Mesothelial cell of epicardium (in vitro differentiated cells): ENCODE data around the gene OSBPL1A. TPM values are rescaled to one million over a fixed set of nuclear protein-coding genes. Genes with fewer than 3 reads are reported as not detected.

Experiments
- DNase-seq, 2 experiments: peaks; one replicate each; pipeline ENCODE4 v3.0.0; 2021; ENCODE audit warnings: low spot score in 2 of 2; ENCODE audit not compliant: unreplicated experiment in 2 of 2
- H3K27ac Mint-ChIP-seq: 2 replicates; pipeline ENCODE4 v1.8.0; 2021; ENCODE audit warnings: mixed read lengths
- H3K27me3 Mint-ChIP-seq: 2 replicates; pipeline ENCODE4 v1.8.0; 2021; ENCODE audit warnings: low read depth, mixed read lengths
- H3K36me3 Mint-ChIP-seq: 2 replicates; pipeline ENCODE4 v1.8.0; 2021; ENCODE audit warnings: mixed read lengths
- H3K4me1 Mint-ChIP-seq: 2 replicates; pipeline ENCODE4 v1.8.0; 2021; ENCODE audit warnings: mixed read lengths
- H3K4me3 Mint-ChIP-seq: 2 replicates; pipeline ENCODE4 v1.8.0; 2021; ENCODE audit warnings: mild to moderate bottlenecking, moderate library complexity, mixed read lengths
- H3K9me3 Mint-ChIP-seq: 2 replicates; pipeline ENCODE4 v1.8.0; 2021; ENCODE audit warnings: mixed read lengths
- total RNA-seq: library from RNA; stranded (reverse); gene quantifications from 3 replicates; pipeline ENCODE4 v1.2.1, GENCODE V29; 2021
- TF ChIP-seq, protein P1 (sequence below): fragments of 200-600 bp; sonication (generic); IDR thresholded peaks from one replicate; pipeline ENCODE4 v1.5.0; 2021; ENCODE audit warnings: antibody characterized with exemption; ENCODE audit not compliant: unreplicated experiment

OSBPL1A gene
- total RNA-seq, 1 donor from 2014 or later = 36.1 TPM

DNA sequence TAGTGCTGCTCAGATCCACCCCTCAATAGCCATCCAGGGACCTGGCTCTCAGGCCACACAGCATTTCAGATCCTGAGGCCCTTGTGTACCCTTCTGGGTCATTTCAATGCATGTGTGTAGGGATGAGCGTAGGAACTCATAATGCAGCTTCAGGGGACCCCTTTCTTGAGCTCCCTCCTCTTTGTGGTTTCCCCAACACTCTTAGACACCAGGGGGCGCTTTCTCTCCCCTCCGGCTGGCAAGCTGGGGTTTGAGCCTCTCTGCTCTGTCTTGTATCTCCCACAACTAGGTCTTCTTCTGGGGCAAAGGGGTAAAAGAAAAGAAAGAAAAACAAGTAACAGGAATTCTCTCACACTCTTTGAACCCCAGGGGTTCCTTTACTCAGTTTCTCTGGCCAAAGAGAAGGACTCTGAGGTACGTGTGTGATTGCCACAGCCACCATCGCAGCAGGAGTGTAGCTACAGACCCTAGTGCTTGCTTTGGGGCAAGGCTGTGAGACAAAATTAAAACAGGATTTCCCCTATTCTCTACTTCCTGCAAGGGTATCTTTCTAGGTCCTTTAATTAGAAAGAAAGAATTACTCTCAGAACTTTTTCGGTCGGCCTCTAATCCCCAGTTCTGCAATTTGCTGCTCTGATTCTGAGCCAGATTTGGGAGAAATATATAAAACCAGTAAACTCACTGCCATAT, 220.8 kb downstream of the OSBPL1A start:
- Mint-ChIP-seq H3K36me3 (peaks cover 17% of the 10 kb centered on the region), H3K4me3 (no peak overlapping the region), H3K27me3 (no peaks in the 10 kb centered on the region), H3K27ac (no peak overlapping the region), H3K9me3 (peaks cover 3% of the 10 kb centered on the region), H3K4me1 (peaks cover 6% of the 10 kb centered on the region)
- DNase-seq = peak; percentile 46 to 71
- TF ChIP-seq, protein P1, sequence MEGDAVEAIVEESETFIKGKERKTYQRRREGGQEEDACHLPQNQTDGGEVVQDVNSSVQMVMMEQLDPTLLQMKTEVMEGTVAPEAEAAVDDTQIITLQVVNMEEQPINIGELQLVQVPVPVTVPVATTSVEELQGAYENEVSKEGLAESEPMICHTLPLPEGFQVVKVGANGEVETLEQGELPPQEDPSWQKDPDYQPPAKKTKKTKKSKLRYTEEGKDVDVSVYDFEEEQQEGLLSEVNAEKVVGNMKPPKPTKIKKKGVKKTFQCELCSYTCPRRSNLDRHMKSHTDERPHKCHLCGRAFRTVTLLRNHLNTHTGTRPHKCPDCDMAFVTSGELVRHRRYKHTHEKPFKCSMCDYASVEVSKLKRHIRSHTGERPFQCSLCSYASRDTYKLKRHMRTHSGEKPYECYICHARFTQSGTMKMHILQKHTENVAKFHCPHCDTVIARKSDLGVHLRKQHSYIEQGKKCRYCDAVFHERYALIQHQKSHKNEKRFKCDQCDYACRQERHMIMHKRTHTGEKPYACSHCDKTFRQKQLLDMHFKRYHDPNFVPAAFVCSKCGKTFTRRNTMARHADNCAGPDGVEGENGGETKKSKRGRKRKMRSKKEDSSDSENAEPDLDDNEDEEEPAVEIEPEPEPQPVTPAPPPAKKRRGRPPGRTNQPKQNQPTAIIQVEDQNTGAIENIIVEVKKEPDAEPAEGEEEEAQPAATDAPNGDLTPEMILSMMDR = peak; percentile 31

DNA sequence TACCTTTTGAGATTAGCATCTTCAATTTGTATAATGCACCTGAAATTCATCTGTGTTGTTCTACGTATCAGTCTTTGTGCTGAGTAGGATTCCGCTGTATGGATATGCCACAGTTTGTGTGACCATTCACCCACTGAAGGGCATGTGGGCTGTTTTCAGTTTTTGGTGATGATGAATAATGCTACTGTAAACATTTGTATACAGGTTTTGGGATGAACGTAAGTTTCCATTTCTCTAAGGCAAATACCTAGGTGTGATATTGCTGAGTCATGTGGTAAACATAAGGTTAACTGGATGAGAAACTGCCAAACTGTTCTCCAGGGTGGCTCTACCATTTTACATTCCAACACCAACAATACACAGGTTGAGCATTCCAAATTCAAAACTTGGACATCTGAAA, 223.6 kb downstream of the OSBPL1A start:
- H3K9me3 Mint-ChIP-seq = peaks cover 3% of the 10 kb centered on the region
- no peak overlapping the region for H3K27ac Mint-ChIP-seq
- DNase-seq = no peak
- H3K4me1 Mint-ChIP-seq = no peaks in the 10 kb centered on the region
- H3K27me3 Mint-ChIP-seq = no peaks in the 10 kb centered on the region
- TF ChIP-seq, protein P1 = no peak
- no peak overlapping the region for H3K4me3 Mint-ChIP-seq
- H3K36me3 Mint-ChIP-seq = peaks cover 26% of the 10 kb centered on the region

DNA sequence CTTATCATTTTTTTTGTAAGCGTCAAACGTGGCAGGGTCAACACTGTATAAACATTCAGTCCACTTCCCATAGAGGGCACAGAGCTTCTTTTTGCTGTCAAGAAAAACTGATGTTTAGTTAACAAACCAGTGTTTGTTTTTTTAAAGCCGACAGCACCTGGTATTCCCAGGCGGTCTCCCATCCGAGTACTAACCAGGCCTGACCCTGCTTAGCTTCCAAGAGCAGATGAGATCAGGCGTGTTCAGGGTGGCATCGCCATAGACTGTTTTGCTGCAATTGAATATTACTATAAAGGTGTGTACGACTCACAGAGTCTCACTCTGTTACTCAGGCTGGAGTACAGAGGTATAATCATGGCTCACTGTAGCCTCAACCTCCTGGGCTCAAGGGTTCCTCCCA, 227.3 kb downstream of the OSBPL1A start:
- Mint-ChIP-seq H3K9me3 (peaks cover 3% of the 10 kb centered on the region), H3K36me3 (peaks cover 44% of the 10 kb centered on the region), H3K27me3 (no peaks in the 10 kb centered on the region), H3K4me1 (no peaks in the 10 kb centered on the region), H3K27ac (no peak overlapping the region), H3K4me3 (no peak overlapping the region)
- TF ChIP-seq, protein P1 = no peak
- no peak for DNase-seq

DNA sequence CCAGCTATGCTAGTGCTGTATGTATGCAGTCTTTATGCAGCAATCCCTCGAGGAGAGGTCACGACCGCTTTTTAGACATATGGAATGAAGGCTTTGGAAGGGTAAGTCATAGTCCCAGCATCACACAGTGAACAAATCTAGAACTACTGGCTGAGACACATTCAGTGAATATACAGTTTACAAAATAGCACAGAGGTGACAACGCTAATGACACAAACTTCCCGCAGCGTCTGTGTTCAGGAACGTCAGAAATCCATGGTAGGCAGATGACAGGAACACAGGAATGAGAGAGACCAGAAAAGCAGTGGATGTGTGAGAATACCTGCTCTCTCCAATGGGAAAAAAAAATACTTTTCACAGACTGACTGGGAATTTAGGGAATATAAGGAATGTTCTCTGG, 229.1 kb downstream of the OSBPL1A start:
- no peak overlapping the region for H3K4me3 Mint-ChIP-seq
- H3K27ac Mint-ChIP-seq = peak overlapping the region; percentile 5
- peaks cover 50% of the 10 kb centered on the region for H3K36me3 Mint-ChIP-seq
- TF ChIP-seq, protein P1 = no peak
- H3K9me3 Mint-ChIP-seq = peaks cover 3% of the 10 kb centered on the region
- no peaks in the 10 kb centered on the region for H3K4me1 Mint-ChIP-seq
- no peak for DNase-seq
- no peaks in the 10 kb centered on the region for H3K27me3 Mint-ChIP-seq

DNA sequence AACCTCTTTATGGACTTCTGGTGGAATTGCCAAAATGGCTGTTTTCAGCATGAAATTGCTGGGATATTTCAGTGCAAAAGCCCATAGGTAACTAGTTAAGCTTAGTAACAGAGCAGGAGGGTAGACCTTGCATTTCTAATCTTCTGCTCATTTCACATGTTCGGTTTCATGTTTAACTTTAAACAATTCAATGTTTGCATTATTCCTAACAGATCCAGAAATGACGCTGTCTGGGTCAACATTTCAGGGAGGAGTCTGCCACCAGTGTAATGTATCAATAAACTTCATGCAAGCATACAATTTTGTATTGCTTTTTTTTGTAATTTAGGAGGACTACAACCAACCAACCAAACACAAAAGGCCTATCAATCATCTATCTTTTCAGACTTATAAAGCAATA, 236.3 kb downstream of the OSBPL1A start:
- Mint-ChIP-seq H3K27ac (no peak overlapping the region), H3K4me3 (no peak overlapping the region), H3K36me3 (peaks cover 47% of the 10 kb centered on the region), H3K4me1 (peaks cover 8% of the 10 kb centered on the region), H3K9me3 (no peaks in the 10 kb centered on the region), H3K27me3 (no peaks in the 10 kb centered on the region)
- no peak for DNase-seq
- TF ChIP-seq, protein P1 = no peak

DNA sequence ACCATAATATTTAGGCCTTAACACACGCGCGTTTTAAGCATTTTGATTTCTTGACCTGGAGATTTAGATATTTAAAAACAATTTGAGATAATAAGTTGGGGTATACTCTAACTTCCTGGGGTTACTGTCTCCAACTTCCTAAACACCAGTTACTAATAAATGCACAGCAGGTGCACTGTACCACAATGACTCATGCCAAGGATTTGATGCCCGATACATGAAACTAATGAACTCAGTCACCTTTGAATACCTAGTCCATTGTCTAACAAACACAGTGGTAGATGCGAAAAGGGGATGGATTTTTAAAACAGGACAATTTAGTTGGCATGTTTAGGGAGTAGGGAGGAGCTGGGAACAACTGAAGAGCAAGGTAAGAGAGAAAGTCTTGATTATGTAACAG, 237.5 kb downstream of the OSBPL1A start:
- no peak for DNase-seq
- Mint-ChIP-seq H3K27me3 (no peaks in the 10 kb centered on the region), H3K4me3 (no peak overlapping the region), H3K4me1 (peaks cover 8% of the 10 kb centered on the region), H3K36me3 (peaks cover 43% of the 10 kb centered on the region), H3K27ac (no peak overlapping the region), H3K9me3 (no peaks in the 10 kb centered on the region)
- TF ChIP-seq, protein P1 = no peak
